Tibial nerve (tissue), 4 donors: ENCODE data around the gene PPP1R14B. TPM values are rescaled to one million over a fixed set of nuclear protein-coding genes. Genes with fewer than 3 reads are reported as not detected.

Experiments used
- DNase-seq, 2 donors: peaks; one replicate each; pipeline ENCODE4 v3.0.0-alpha.2; 2019; ENCODE audit warnings: low spot score in 2 of 2
- H3K27ac ChIP-seq, 4 donors: fragments of 200-600 bp; sonication (generic) in 3 of 4; one replicate each; pipeline ENCODE4 v1.5.1; 2017 to 2019; ENCODE audit warnings: mild to moderate bottlenecking in 1 of 4
- H3K27me3 ChIP-seq, 2 donors: fragments of 200-600 bp; sonication (generic) in 1 of 2; one replicate each; pipeline versions ENCODE4 v1.5.1 to v1.6.0; 2017 to 2019
- H3K36me3 ChIP-seq, 3 donors: fragments of 200-600 bp; sonication (generic); one replicate each; pipeline ENCODE4 v1.5.1; 2018 to 2019
- H3K4me1 ChIP-seq, 4 donors: fragments of 200-600 bp; sonication (generic) in 3 of 4; one replicate each; pipeline ENCODE4 v1.5.1; 2017 to 2019
- H3K4me3 ChIP-seq, 4 donors: fragments of 200-600 bp; sonication (generic) in 3 of 4; one replicate each; pipeline ENCODE4 v1.5.1; 2017 to 2019; ENCODE audit warnings: mild to moderate bottlenecking in 1 of 4, moderate library complexity in 1 of 4
- H3K9me3 ChIP-seq, 4 donors: fragments of 200-600 bp; sonication (generic) in 3 of 4; one replicate each; pipeline ENCODE4 v1.5.1; 2017 to 2019
- CTCF ChIP-seq, 5 experiments: fragments of 200-600 bp in 3 of 5; fragments of 450-650 bp in 2 of 5; sonication (generic) in 3 of 5; IDR thresholded peaks; one replicate each; pipeline ENCODE4 v1.5.1; 2016 to 2019; ENCODE audit warnings: antibody characterized with exemption in 5 of 5, mild to moderate bottlenecking in 3 of 5, moderate library complexity in 2 of 5
- EP300 ChIP-seq, 2 donors: sonication (generic); formaldehyde crosslinking; IDR thresholded peaks; one replicate each; pipeline ENCODE4 v1.6.1; 2017; ENCODE audit warnings: antibody characterized with exemption in 2 of 2, mild to moderate bottlenecking in 1 of 2
- POLR2A ChIP-seq, 2 donors: fragments of 450-650 bp; IDR thresholded peaks; one replicate each; pipeline ENCODE4 v1.6.1; 2017; ENCODE audit warnings: antibody characterized with exemption in 2 of 2, mild to moderate bottlenecking in 2 of 2, moderate library complexity in 2 of 2
- WGBS, 2 donors: methylation state at CpG; one replicate each; pipeline ENCODE4 v1.1.5; 2018; 5-methylcytosine and 5-hydroxymethylcytosine counted together
- total RNA-seq, 4 donors: library from RNA; depleted of rRNA; stranded (reverse); fragments of >200 nt; gene quantifications; one replicate each; pipeline ENCODE4 v1.1.0, GENCODE V29; 2016

Gene PPP1R14B
- total RNA-seq, 4 donors from 2014 or later = 79.7 to 187 (median 91.4) TPM

GRCh38 chr11:64284048-64284961 is 37.6 kb upstream of the PPP1R14B start, which contains the start of gene BAD:
TSS of gene BAD (minus strand) at chr11:64284665. CDS start at chr11:64284368, 297 bp downstream.
- Histone ChIP-seq H3K4me1 (peaks cover 0 to 30% (median 21%) of the 10 kb centered on the region in 4 donors), H3K27me3 (no peaks in the 10 kb centered on the region), H3K9me3 (no peaks in the 10 kb centered on the region), H3K36me3 (peaks cover 0 to 30% (median 0%) of the 10 kb centered on the region in 3 donors), H3K4me3 (peak within 1 kb of the TSS; percentile 79 to 84 (median 82)), H3K27ac (peak within 1 kb of the TSS; percentile 91 to 98 (median 94))
- TF ChIP-seq EP300 (IDR thresholded peaks at IDR 0.05) = peak; percentile 24 to 92
- TF ChIP-seq CTCF (IDR thresholded peaks at IDR 0.05) = no peak
- TF ChIP-seq POLR2A (IDR thresholded peaks at IDR 0.05) = peak; percentile 43 to 65
- DNase-seq = peak; percentile 91 to 94
- 8 to 10% methylated on average over 13 to 15 of the region's 44 CpGs for WGBS, 2 donors

GRCh38 chr11:64283092-64283491 is 36.3 kb upstream of the PPP1R14B start:
- 86 to 88% methylated on average over 3 of the region's 3 CpGs for WGBS, 2 donors
- no peaks in the 10 kb centered on the region for H3K9me3 ChIP-seq
- peaks cover 0 to 30% (median 21%) of the 10 kb centered on the region in 4 donors for H3K4me1 ChIP-seq
- TF ChIP-seq CTCF (IDR thresholded peaks at IDR 0.05) (no peak), POLR2A (IDR thresholded peaks at IDR 0.05) (no peak), EP300 (IDR thresholded peaks at IDR 0.05) (no peak)
- H3K36me3 ChIP-seq = peaks cover 0 to 33% (median 0%) of the 10 kb centered on the region in 3 donors
- no peak overlapping the region for H3K4me3 ChIP-seq
- peak overlapping the region in 2 of 4 donors; percentile 93 to 98 for H3K27ac ChIP-seq
- DNase-seq = no peak
- no peaks in the 10 kb centered on the region for H3K27me3 ChIP-seq

GRCh38 chr11:64281957-64282770 is 35.4 kb upstream of the PPP1R14B start:
- DNase-seq = no peak
- H3K27ac ChIP-seq = no peak overlapping the region
- H3K9me3 ChIP-seq = no peaks in the 10 kb centered on the region
- WGBS, 2 donors = 94% methylated on average over 22 of the region's 22 CpGs
- no peaks in the 10 kb centered on the region for H3K27me3 ChIP-seq
- H3K4me1 ChIP-seq = peaks cover 0 to 33% (median 21%) of the 10 kb centered on the region in 4 donors
- TF ChIP-seq POLR2A (IDR thresholded peaks at IDR 0.05) (no peak), CTCF (IDR thresholded peaks at IDR 0.05) (no peak), EP300 (IDR thresholded peaks at IDR 0.05) (no peak)
- peaks cover 0 to 40% (median 0%) of the 10 kb centered on the region in 3 donors for H3K36me3 ChIP-seq
- H3K4me3 ChIP-seq = no peak overlapping the region

- no peak overlapping the region for H3K27ac ChIP-seq
- H3K36me3 ChIP-seq = peaks cover 0 to 61% (median 0%) of the 10 kb centered on the region in 3 donors
- H3K9me3 ChIP-seq = no peaks in the 10 kb centered on the region
- no peak for TF ChIP-seq POLR2A (IDR thresholded peaks at IDR 0.05)
- no peak for TF ChIP-seq CTCF (IDR thresholded peaks at IDR 0.05)
- no peak for TF ChIP-seq EP300 (IDR thresholded peaks at IDR 0.05)
- H3K27me3 ChIP-seq = no peaks in the 10 kb centered on the region
- no peak overlapping the region for H3K4me3 ChIP-seq
- H3K4me1 ChIP-seq = peaks cover 0 to 22% (median 9%) of the 10 kb centered on the region in 4 donors
- no peak for DNase-seq
- WGBS, 2 donors = 80 to 92% methylated on average over 7 to 8 of the region's 8 CpGs
Measured at GRCh38 chr11:64278576-64279190, 31.9 kb upstream of the PPP1R14B start.
